GM10266 (cell line): ENCODE measurements around the gene PDE9A.

ENCODE experiments used
- DNase-seq: peaks from one replicate; pipeline ENCODE4 v3.0.0; 2012; ENCODE audit errors: extremely low spot score
- TF ChIP-seq, protein P1 (sequence below): IDR thresholded peaks from 2 replicates; pipeline ENCODE4 v1.5.1; 2012; ENCODE audit warnings: mild to moderate bottlenecking, low read depth; ENCODE audit not compliant: control insufficient read depth, insufficient read depth; ENCODE audit errors: missing control alignments

The PDE9A gene

DNA sequence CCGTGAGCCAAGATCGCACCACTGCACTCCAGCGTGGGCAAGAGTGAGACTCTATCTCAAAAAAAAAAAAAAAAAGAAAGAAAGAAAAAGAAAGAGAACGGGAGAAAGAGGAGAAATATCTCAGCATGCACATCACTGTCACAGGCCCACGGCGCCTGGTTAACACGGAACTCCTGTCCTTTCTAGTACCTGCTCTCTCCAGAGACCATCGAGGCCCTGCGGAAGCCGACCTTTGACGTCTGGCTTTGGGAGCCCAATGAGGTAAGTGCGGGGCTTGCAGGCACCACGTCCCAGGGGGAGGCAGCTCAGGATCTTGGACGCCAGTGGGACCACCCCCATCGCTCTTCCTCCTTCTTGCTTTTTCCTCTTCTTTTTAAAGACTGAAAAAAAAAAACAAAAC, 100.4 kb downstream of the PDE9A start:
- TF ChIP-seq, protein P1, sequence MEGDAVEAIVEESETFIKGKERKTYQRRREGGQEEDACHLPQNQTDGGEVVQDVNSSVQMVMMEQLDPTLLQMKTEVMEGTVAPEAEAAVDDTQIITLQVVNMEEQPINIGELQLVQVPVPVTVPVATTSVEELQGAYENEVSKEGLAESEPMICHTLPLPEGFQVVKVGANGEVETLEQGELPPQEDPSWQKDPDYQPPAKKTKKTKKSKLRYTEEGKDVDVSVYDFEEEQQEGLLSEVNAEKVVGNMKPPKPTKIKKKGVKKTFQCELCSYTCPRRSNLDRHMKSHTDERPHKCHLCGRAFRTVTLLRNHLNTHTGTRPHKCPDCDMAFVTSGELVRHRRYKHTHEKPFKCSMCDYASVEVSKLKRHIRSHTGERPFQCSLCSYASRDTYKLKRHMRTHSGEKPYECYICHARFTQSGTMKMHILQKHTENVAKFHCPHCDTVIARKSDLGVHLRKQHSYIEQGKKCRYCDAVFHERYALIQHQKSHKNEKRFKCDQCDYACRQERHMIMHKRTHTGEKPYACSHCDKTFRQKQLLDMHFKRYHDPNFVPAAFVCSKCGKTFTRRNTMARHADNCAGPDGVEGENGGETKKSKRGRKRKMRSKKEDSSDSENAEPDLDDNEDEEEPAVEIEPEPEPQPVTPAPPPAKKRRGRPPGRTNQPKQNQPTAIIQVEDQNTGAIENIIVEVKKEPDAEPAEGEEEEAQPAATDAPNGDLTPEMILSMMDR = no peak

DNA sequence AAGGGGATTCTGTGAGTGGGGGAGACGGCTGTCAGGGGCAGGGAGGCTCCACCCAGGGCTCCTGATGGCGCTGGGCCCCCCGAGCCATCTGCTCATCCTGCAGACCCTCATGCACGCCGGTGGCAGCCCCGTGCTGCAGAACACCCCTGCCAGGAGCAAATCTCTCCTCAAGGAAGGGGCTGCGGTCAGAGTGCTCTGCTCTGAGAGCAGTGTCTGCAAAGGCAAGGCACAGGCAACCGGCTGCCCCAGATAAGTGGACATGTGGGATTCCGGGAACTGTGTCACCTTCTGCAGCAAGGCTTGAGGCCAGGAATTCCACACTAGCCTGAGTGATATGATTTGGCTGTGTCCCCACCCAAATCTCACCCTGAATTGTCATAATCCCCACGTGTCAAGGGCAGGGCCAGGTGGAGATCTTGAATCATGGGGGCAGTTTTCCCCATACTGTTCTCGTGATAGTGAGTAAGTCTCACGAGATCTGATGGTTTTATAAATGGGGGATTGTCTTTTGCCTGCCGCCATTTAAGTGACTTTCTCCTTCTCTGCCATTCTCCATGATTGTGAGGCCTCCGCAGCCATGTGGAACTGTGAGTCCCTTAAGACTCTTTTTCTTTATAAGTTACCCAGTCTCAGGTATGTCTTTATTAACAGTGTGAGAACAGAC, 101.0 kb downstream of the PDE9A start:
- TF ChIP-seq, protein P1 = no peak
- DNase-seq = no peak

More for the DNA sequence above, 100.4 kb downstream of the PDE9A start:
- no peak for DNase-seq

DNA sequence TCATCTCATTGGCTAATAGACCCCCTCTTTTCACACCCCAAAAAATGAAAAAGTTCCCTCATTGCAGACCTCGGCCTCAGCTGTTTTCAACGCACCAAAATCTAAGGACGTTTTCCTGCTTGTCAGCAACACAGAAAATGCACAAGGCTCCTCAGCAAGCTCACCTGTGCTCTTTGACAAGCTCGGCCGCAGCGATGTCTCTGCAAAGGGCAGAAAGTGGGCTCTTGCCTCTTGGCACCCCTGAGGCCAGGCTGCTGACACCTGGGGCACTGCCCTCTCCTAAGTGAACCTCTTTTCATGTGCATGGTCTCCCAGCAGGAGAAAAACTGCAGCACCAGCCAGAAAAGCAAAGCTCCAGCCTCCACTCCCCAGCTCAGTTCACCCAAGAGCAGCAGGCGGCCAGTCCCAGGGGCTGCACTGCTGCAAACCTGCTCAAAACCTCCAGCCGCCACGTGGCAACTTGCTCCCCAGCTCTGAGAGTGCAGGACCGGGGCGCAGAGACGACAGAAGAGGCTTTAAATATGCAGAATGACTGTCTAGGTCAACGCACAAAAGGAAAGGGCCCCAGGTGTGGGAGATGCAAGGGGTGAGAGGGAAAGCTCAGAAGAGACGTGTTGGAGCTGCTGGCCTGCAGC, 101.7 kb downstream of the PDE9A start:
- DNase-seq = no peak
- TF ChIP-seq, protein P1 = no peak

DNA sequence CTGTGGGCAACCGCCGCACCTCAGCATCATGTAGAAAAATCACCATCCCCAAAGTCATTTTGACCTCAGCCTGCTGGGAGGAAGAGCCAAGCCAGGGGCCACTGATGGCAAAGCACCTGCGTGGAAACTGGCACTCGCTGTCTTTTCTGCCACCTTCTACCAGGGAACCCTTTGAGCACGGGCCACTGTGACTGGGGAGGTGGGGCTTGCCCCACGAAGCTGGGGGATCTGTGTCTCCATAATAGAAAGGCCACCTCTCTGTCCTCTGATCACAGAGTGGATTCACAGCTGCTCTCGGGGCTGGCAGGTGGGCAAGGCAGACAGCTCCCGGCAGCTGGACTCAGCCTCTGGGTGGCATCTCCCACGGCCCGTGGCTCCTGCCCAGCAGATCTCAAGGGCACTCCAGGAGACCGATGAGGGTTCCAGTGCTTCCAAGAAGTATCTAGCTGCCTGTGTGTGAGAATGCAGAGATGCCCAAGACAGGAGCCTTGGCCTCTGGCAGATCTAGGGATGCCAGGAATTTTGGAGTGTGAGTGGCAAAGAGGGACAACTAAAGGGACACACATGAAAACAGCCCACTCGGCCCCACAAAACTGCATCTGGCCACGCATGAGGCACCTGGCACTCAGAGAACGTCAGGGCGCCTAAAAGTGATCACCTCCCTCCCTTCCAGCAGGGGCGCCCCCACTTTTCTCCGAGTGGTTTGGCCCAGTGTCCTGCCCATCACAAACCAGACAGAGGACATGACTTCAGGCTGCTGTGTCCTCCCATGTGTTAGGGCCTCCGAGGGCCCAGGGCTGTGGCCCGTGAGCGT, 102.6 kb downstream of the PDE9A start:
- TF ChIP-seq, protein P1 = no peak
- no peak for DNase-seq

DNA sequence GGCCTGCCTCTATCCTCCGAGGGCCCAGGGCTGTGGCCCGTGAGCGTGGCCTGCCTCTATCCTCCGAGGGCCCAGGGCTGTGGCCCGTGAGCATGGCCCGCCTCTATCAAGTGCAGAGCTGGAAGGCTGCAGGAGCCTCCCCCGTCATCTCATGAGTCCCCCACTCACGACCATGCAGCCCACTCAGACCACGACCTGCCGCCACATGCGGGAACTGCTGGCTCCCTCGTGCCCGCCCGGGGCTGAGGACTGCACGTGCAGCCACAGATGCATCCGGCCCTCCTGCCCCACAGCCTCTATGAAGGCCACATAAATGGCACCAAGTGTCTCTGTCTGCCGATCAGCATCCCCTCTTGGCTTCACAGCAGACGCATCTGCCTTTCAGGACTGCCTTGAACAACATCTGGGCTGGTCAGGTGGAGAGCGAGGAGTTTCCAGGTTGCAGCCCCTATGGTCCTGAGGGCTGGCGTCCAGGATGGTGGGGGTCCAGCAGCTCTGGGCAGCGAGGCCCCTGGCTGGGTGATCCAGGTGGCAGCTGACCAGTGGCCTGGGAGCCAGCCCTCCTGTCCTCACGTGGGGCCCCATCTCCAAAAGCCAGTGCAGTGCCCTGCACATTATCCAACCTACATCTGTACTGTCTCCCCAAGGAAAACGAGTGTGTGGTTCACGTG, 103.3 kb downstream of the PDE9A start:
- DNase-seq = no peak
- TF ChIP-seq, protein P1 = no peak

DNA sequence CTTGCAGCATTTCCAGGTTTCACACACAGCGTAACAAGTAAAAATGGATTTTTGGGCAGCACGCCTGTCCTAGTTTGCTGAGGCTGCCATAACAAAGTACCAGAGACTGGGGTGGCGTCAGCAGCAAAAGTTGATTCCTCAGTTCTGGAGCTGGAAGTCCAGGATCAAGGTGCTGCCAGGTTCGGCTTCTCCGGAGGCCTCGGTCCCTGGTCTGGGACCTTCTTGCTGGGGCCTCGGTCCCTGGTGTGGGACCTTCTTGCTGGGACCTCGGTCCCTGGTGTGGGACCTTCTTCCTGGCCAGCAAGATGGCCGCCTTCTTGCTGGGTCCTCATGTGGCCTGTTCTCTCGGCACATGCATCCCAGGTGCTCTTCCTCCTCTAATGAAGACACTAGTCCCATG, 104.0 kb downstream of the PDE9A start:
- TF ChIP-seq, protein P1 = no peak
- no peak for DNase-seq
